GM21825 (cell line): ENCODE measurements around the gene HAUS2.
A peak's percentile ranks its signal among the peaks of the same experiment; 100 is the strongest.

ENCODE experiments used
- ATAC-seq: cut with Tn5 transposase; IDR thresholded peaks from one replicate; pipeline ENCODE4 v1.9.1; 2021; ENCODE audit warnings: mild to moderate bottlenecking, moderate library complexity; ENCODE audit not compliant: unreplicated experiment

Gene HAUS2

GRCh38 chr15:42605796-42606195, 57.2 kb downstream of the HAUS2 start:
- ATAC-seq: no peak

- ATAC-seq: peak; percentile 52
Observed at GRCh38 chr15:42608110-42608531, 59.5 kb downstream of the HAUS2 start.

GRCh38 chr15:42608752-42609488, 60.3 kb downstream of the HAUS2 start:
- ATAC-seq: no peak

DNA sequence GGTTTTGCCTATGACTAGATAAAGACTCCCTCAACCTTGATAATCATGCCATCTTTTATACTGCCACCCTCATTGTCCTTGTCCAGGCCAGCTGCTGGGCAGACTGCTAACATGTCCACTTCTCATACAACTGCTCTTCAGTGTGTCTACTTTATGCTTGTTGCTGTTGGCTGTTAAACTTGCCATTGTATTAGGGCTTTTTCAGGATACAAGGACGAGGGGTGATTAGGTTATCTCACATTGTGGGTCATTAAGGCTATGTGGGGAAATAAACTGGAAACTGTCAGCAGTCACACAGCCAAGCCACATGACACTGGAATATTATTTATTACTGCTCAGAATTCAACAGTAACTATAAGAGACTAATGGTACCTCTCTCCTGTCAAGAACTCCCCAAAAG, 62.9 kb downstream of the HAUS2 start:
- no peak for ATAC-seq

- ATAC-seq: no peak
Observed at GRCh38 chr15:42612367-42612912, 63.8 kb downstream of the HAUS2 start.

DNA sequence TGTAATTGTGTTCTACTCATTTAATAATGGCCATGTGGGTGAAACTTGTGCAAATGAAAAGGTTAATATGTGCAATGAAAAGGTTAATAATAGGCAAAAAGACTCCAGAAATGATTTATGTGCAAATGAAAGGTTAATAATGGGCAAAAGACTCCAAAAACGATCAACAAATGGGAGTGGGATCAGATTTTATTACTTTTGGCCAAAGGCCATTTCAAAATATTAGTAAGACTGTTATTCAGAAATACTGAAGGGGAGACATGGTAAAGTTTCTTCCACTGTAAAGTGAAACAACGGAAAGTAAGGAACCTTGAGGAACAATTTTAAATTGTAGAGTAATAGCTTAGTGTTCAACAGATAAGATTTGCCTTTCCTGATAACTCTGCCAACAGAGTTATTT, 67.5 kb downstream of the HAUS2 start:
- ATAC-seq: no peak
